Activated CD4-positive, alpha-beta memory T cell treated with anti-CD3 and anti-CD28 coated beads, Interleukin-2, amount 10 ng/mL, durations not matched to agents 7 days and 5 days (primary cell): ENCODE results near the gene CEL. TPM values are rescaled to one million over a fixed set of nuclear protein-coding genes. Genes with fewer than 3 reads are reported as not detected.
A peak's percentile ranks its signal among the peaks of the same experiment; 100 is the strongest.

Source experiments
- CTCF ChIA-PET: fragments of 350-600 bp; sonication (Branson Sonifier 250); formaldehyde crosslinking; loops from one replicate; lab custom pipeline; 2021; ENCODE audit warnings: antibody characterized with exemption, inconsistent platforms; lab: Charles Lee
- POLR2A ChIA-PET: fragments of 350-600 bp; sonication (Branson Sonifier 250); formaldehyde crosslinking; loops from one replicate; lab custom pipeline; 2021; ENCODE audit warnings: antibody characterized with exemption; lab: Charles Lee
- DNase-seq: peaks from one replicate; pipeline ENCODE4 v3.0.0-alpha.2; 2020
- H3K27ac Mint-ChIP-seq: one replicate; pipeline ENCODE4 v1.8.0; 2021; ENCODE audit warnings: mild to moderate bottlenecking, mixed read lengths
- H3K27me3 Mint-ChIP-seq: one replicate; pipeline ENCODE4 v1.8.0; 2021; ENCODE audit warnings: mixed read lengths
- H3K36me3 Mint-ChIP-seq: one replicate; pipeline ENCODE4 v1.8.0; 2021; ENCODE audit warnings: low read depth, mixed read lengths
- H3K4me1 Mint-ChIP-seq: one replicate; pipeline ENCODE4 v1.8.0; 2021; ENCODE audit warnings: mixed read lengths
- H3K4me3 Mint-ChIP-seq: one replicate; pipeline ENCODE4 v1.8.0; 2021; ENCODE audit warnings: mild to moderate bottlenecking, mixed read lengths
- H3K9me3 Mint-ChIP-seq: one replicate; pipeline ENCODE4 v1.8.0; 2021; ENCODE audit warnings: mixed read lengths
- total RNA-seq, 2 experiments: library from RNA; stranded (reverse); gene quantifications; one replicate each; pipeline ENCODE4 v1.2.3, GENCODE V29; 2021

Gene CEL
- total RNA-seq, 2 experiments from 2014 or later, result 1.1 to 1.4 TPM

GRCh38 chr9:133119846-133120500 is 58.2 kb downstream of the CEL start:
- Mint-ChIP-seq H3K36me3 (peaks cover 18% of the 10 kb centered on the region), H3K27me3 (no peaks in the 10 kb centered on the region), H3K9me3 (no peaks in the 10 kb centered on the region), H3K27ac (peak overlapping the region; percentile 14), H3K4me1 (peaks cover 86% of the 10 kb centered on the region), H3K4me3 (peak overlapping the region; percentile 69)
- ChIA-PET POLR2A (interaction anchor here (1.3 to 12.7 kb wide), 3 partner anchors 12 to 26 kb away, joined by 5 to 148 read pairs (median 131); no protein-coding TSS in a partner anchor), CTCF (interaction anchor here (0.5 to 8.3 kb wide), 3 partner anchors 24 to 30 kb away, joined by 3 to 93 read pairs (median 3); no protein-coding TSS in a partner anchor)
- DNase-seq, result no peak

- POLR2A ChIA-PET, result interaction anchor here (12.1 to 12.7 kb wide), 2 partner anchors 13 to 25 kb away, joined by 131 to 148 read pairs; no protein-coding TSS in a partner anchor
- peak overlapping the region; percentile 14 for H3K27ac Mint-ChIP-seq
- H3K36me3 Mint-ChIP-seq, result peaks cover 17% of the 10 kb centered on the region
- H3K9me3 Mint-ChIP-seq, result no peaks in the 10 kb centered on the region
- H3K4me1 Mint-ChIP-seq, result peaks cover 86% of the 10 kb centered on the region
- no peaks in the 10 kb centered on the region for H3K27me3 Mint-ChIP-seq
- DNase-seq, result no peak
- CTCF ChIA-PET, result interaction anchor here (2.9 kb wide), 1 partner anchor 23 kb away, joined by 13 read pairs; no protein-coding TSS in a partner anchor
- peak overlapping the region; percentile 69 for H3K4me3 Mint-ChIP-seq
Measured at GRCh38 chr9:133120501-133121197, 58.9 kb downstream of the CEL start.

Other genes with a start within 250 kb of the CEL start
- not detected for gene AK8, start 183.7 kb upstream of the CEL start, total RNA-seq
- gene SPACA9, start 183.1 kb upstream of the CEL start, total RNA-seq, result 1 to 10 TPM; 3.2 to 3.6 TPM
- gene TSC1, start 117.4 kb upstream of the CEL start, total RNA-seq, result 10 to 100 TPM; 30.0 to 31.0 TPM
- gene GFI1B, start 83.3 kb upstream of the CEL start, total RNA-seq, result not detected
- gene GTF3C5, start 31.0 kb upstream of the CEL start, total RNA-seq, result 10 to 100 TPM; 66.8 to 67.3 TPM
- 100 to 1,000 TPM; 113 to 123 TPM for gene RALGDS, start 59.3 kb downstream of the CEL start, total RNA-seq
- 1 to 10 TPM; 2.5 to 3.9 TPM for gene GBGT1, start 101.9 kb downstream of the CEL start, total RNA-seq
- gene OBP2B, start 147.3 kb downstream of the CEL start, total RNA-seq, result not detected
- gene ABO, start 213.2 kb downstream of the CEL start, total RNA-seq, result under 1 TPM; 0.20 to 0.53 TPM